Measurements from ENCODE around the gene UBR1.

DNA sequence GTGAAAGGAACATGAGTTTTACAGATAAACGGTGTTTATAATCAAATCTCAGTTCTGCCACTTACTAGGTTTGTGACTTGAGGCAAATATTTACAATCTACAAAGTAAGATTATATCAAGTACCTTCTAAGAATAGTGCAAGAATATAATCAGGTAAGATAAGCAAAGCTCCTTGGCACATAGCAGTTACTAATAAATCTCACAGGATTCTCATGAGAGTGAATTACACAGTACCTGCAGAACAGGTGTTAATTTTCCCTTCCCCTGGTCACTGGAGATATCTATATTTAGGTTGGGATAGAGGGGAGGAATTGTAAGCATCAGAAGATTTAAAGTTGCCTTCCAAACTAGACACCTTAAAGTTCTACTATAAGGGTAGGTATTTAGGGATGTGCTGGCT lies 53.0 kb downstream of the UBR1 start:
- TF ChIP-seq POLR2AphosphoS5 (IDR thresholded peaks at IDR 0.05; ENCODE audit: low read depth, low read length), result no peak
- no peak for TF ChIP-seq TAF1 (IDR thresholded peaks at IDR 0.05; ENCODE audit: borderline replicate concordance, insufficient read depth, low read length)
- TF ChIP-seq, protein P1, sequence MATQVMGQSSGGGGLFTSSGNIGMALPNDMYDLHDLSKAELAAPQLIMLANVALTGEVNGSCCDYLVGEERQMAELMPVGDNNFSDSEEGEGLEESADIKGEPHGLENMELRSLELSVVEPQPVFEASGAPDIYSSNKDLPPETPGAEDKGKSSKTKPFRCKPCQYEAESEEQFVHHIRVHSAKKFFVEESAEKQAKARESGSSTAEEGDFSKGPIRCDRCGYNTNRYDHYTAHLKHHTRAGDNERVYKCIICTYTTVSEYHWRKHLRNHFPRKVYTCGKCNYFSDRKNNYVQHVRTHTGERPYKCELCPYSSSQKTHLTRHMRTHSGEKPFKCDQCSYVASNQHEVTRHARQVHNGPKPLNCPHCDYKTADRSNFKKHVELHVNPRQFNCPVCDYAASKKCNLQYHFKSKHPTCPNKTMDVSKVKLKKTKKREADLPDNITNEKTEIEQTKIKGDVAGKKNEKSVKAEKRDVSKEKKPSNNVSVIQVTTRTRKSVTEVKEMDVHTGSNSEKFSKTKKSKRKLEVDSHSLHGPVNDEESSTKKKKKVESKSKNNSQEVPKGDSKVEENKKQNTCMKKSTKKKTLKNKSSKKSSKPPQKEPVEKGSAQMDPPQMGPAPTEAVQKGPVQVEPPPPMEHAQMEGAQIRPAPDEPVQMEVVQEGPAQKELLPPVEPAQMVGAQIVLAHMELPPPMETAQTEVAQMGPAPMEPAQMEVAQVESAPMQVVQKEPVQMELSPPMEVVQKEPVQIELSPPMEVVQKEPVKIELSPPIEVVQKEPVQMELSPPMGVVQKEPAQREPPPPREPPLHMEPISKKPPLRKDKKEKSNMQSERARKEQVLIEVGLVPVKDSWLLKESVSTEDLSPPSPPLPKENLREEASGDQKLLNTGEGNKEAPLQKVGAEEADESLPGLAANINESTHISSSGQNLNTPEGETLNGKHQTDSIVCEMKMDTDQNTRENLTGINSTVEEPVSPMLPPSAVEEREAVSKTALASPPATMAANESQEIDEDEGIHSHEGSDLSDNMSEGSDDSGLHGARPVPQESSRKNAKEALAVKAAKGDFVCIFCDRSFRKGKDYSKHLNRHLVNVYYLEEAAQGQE (IDR thresholded peaks at IDR 0.05; ENCODE audit: insufficient read depth in 1 of 2, low read depth in 2 of 2, low read length in 2 of 2), result no peak

Measured in PFSK-1 (cell line).